Left lung (tissue), 10 donors: ENCODE data around the gene GRIN1. TPM values are rescaled to one million over a fixed set of nuclear protein-coding genes. Genes with fewer than 3 reads are reported as not detected.

Source experiments
- ATAC-seq: fragments of 200-7000 bp; cut with Tn5 transposase; one replicate; pipeline ENCODE4 v1.9.1; 2020; ENCODE audit warnings: moderate library complexity
- DNase-seq, 4 donors: peaks; one replicate each; pipeline ENCODE4 v3.0.0-alpha.2; 2013 to 2020
- H3K27ac ChIP-seq, 2 donors: fragments of 200-600 bp; sonication (generic) in 1 of 2; one replicate each; pipeline versions ENCODE4 v1.5.0 to v1.8.0; 2020 to 2021
- H3K27me3 ChIP-seq, 2 donors: fragments of 200-600 bp; sonication (generic) in 1 of 2; one replicate each; pipeline versions ENCODE4 v1.5.0 to v1.8.0; 2020 to 2021
- H3K36me3 ChIP-seq, 2 donors: fragments of 200-600 bp; sonication (generic) in 1 of 2; one replicate each; pipeline versions ENCODE4 v1.5.0 to v1.8.0; 2020 to 2021
- H3K4me1 ChIP-seq, 2 donors: fragments of 200-600 bp; one replicate each; pipeline ENCODE4 v1.8.0; 2021
- H3K4me3 ChIP-seq, 2 donors: fragments of 200-600 bp; sonication (generic) in 1 of 2; one replicate each; pipeline versions ENCODE4 v1.5.0 to v1.8.0; 2020 to 2021; ENCODE audit warnings: mild to moderate bottlenecking in 1 of 2
- H3K9me3 ChIP-seq, 2 donors: fragments of 200-600 bp; sonication (generic) in 1 of 2; one replicate each; pipeline versions ENCODE4 v1.5.0 to v1.8.0; 2020 to 2021
- CTCF ChIP-seq, 2 donors: fragments of 200-600 bp; sonication (generic) in 1 of 2; IDR thresholded peaks; one replicate each; pipeline versions ENCODE4 v1.5.0 to v1.8.0; 2021; ENCODE audit warnings: antibody characterized with exemption in 2 of 2
- intact Hi-C, 2 donors: fragments of 100-400 bp; cut with DNase I; formaldehyde crosslinking; loops; one replicate each; pipeline versions ENCODE4 v1.11.2 to v1.14.2; 2022
- polyA plus RNA-seq, 6 donors: library from polyadenylated mRNA; unstranded; fragments of 120-200 nt; gene quantifications; one replicate each; pipeline ENCODE4 v1.2.1, GENCODE V29; 2013; ENCODE audit not compliant: insufficient read length in 6 of 6
- total RNA-seq, 2 donors: library from RNA; stranded (reverse); fragmentation: NEBNext Ultra II Directional; extraction: Animal tissue kit (Norgen Biotek cat#: 25700); gene quantifications; one replicate each; pipeline ENCODE4 v1.2.1, GENCODE V29; 2021
- donor health status: DM: no; HTN: yes; CAD: no.
- donor health status: DM: no; HTN: no; CAD: no.

Gene GRIN1
- total and polyA plus RNA-seq, 8 donors, result 0.15 to 0.55 (median 0.28) TPM

- peaks cover 0 to 22% of the 10 kb centered on the region in 2 donors for H3K27me3 ChIP-seq
- intact Hi-C loops, result no loop called here
- TF ChIP-seq CTCF (IDR thresholded peaks at IDR 0.05), result no peak
- no peak overlapping the region for H3K27ac ChIP-seq
- no peak for DNase-seq
- no peak for ATAC-seq
- no peak overlapping the region for H3K4me3 ChIP-seq
- no peaks in the 10 kb centered on the region for H3K9me3 ChIP-seq
- peaks cover 0 to 53% of the 10 kb centered on the region in 2 donors for H3K36me3 ChIP-seq
- H3K4me1 ChIP-seq, result peaks cover 0 to 21% of the 10 kb centered on the region in 2 donors
Measured at GRCh38 chr9:137112564-137113384, 26.2 kb upstream of the GRIN1 start.

GRCh38 chr9:137113385-137114159 lies 25.4 kb upstream of the GRIN1 start:
- Histone ChIP-seq H3K4me3 (peak overlapping the region in 1 of 2 donors; percentile 78), H3K27ac (no peak overlapping the region), H3K36me3 (peaks cover 0 to 45% of the 10 kb centered on the region in 2 donors), H3K4me1 (peaks cover 0 to 21% of the 10 kb centered on the region in 2 donors), H3K9me3 (no peaks in the 10 kb centered on the region), H3K27me3 (peaks cover 0 to 22% of the 10 kb centered on the region in 2 donors)
- no peak for TF ChIP-seq CTCF (IDR thresholded peaks at IDR 0.05)
- DNase-seq (no peak), ATAC-seq (no peak)
- intact Hi-C loops, result no loop called here

GRCh38 chr9:137114220-137114612 lies 24.7 kb upstream of the GRIN1 start:
- Histone ChIP-seq H3K27me3 (peaks cover 0 to 22% of the 10 kb centered on the region in 2 donors), H3K4me1 (peaks cover 0 to 21% of the 10 kb centered on the region in 2 donors), H3K9me3 (no peaks in the 10 kb centered on the region), H3K36me3 (peaks cover 0 to 39% of the 10 kb centered on the region in 2 donors), H3K27ac (peak overlapping the region in 1 of 2 donors; percentile 41), H3K4me3 (peak overlapping the region; percentile 78 to 79)
- DNase-seq, result no peak
- no peak for TF ChIP-seq CTCF (IDR thresholded peaks at IDR 0.05)
- no peak for ATAC-seq
- intact Hi-C loops, result no loop called here

- intact Hi-C loops, result no loop called here
- Histone ChIP-seq H3K9me3 (no peaks in the 10 kb centered on the region), H3K27me3 (peaks cover 0 to 22% of the 10 kb centered on the region in 2 donors), H3K27ac (peak within 1 kb of the TSS in 1 of 2 donors; percentile 41), H3K4me1 (peaks cover 0 to 21% of the 10 kb centered on the region in 2 donors), H3K36me3 (peaks cover 0 to 33% of the 10 kb centered on the region in 2 donors), H3K4me3 (peak within 1 kb of the TSS; percentile 78 to 79)
- DNase-seq, result peak in 3 of 4 donors; percentile 49 to 97 (median 79)
- TF ChIP-seq CTCF (IDR thresholded peaks at IDR 0.05), result no peak
- ATAC-seq, result peak; percentile 93
Measured at GRCh38 chr9:137114613-137115393, 24.2 kb upstream of the GRIN1 start, which contains the start of gene DPP7. DPP7 (minus strand) TSS chr9:137114733; CDS start chr9:137114713, 20 bp downstream.
